Measurements from ENCODE around the gene CTAGE4. TPM values are rescaled to one million over a fixed set of nuclear protein-coding genes. Genes with fewer than 3 reads are reported as not detected.
"Not testable (repeated sequence)": the region's sequence is repeated elsewhere in the genome, so short reads cannot be mapped to it uniquely, and the experiment has no call there.

CTAGE4 gene
- total RNA-seq, 2 experiments from 2014 or later, result 1.2 to 1.4 TPM

GRCh38 chr7:144178380-144179164 is 4.7 kb upstream of the CTAGE4 start:
- CTCF ChIA-PET, result interaction anchor here (0.8 to 1.3 kb wide), 3 partner anchors 9 to 215 kb away, joined by 3 to 6 read pairs (median 4); no protein-coding TSS in a partner anchor
- intact Hi-C loops (cut with DNase I, micrococcal nuclease), result loop anchor here (5.0 kb wide), 2 partner anchors 214 to 259 kb away; no protein-coding TSS in a partner anchor
- H3K27ac Mint-ChIP-seq; H3K36me3 Mint-ChIP-seq (ENCODE audit: low read depth); H3K4me1 Mint-ChIP-seq; H3K27me3 Mint-ChIP-seq; H3K4me3 Mint-ChIP-seq; POLR2A ChIA-PET; H3K9me3 Mint-ChIP-seq (ENCODE audit: low read depth): not testable (repeated sequence)
- peak; percentile 36 for DNase-seq
- ATAC-seq, result peak; percentile 90

GRCh38 chr7:144179165-144179479 is 4.1 kb upstream of the CTAGE4 start:
- H3K27ac Mint-ChIP-seq, result not testable (repeated sequence)
- intact Hi-C loops (cut with DNase I, micrococcal nuclease), result loop anchor here (5.0 kb wide), 2 partner anchors 213 to 258 kb away; no protein-coding TSS in a partner anchor

GRCh38 chr7:144187848-144188247 is 4.6 kb downstream of the CTAGE4 start:
- H3K27me3 Mint-ChIP-seq; ATAC-seq; DNase-seq; H3K27ac Mint-ChIP-seq; CTCF ChIA-PET; H3K36me3 Mint-ChIP-seq (ENCODE audit: low read depth); H3K9me3 Mint-ChIP-seq (ENCODE audit: low read depth); POLR2A ChIA-PET; H3K4me1 Mint-ChIP-seq; H3K4me3 Mint-ChIP-seq; intact Hi-C loops (cut with DNase I, micrococcal nuclease): not testable (repeated sequence)

More at GRCh38 chr7:144179165-144179479, 4.1 kb upstream of the CTAGE4 start:
- H3K4me1 Mint-ChIP-seq; H3K9me3 Mint-ChIP-seq (ENCODE audit: low read depth); ATAC-seq; H3K27me3 Mint-ChIP-seq; DNase-seq; H3K36me3 Mint-ChIP-seq (ENCODE audit: low read depth); POLR2A ChIA-PET; H3K4me3 Mint-ChIP-seq; CTCF ChIA-PET: not testable (repeated sequence)

GRCh38 chr7:144188578-144189171 is 5.4 kb downstream of the CTAGE4 start:
- peak; percentile 70 for ATAC-seq
- H3K9me3 Mint-ChIP-seq (ENCODE audit: low read depth); intact Hi-C loops (cut with DNase I, micrococcal nuclease); H3K27me3 Mint-ChIP-seq; POLR2A ChIA-PET; H3K36me3 Mint-ChIP-seq (ENCODE audit: low read depth); DNase-seq; H3K4me3 Mint-ChIP-seq; H3K4me1 Mint-ChIP-seq; CTCF ChIA-PET; H3K27ac Mint-ChIP-seq: not testable (repeated sequence)

GRCh38 chr7:144193782-144194181 is 10.5 kb downstream of the CTAGE4 start:
- intact Hi-C loops (cut with DNase I, micrococcal nuclease); ATAC-seq; H3K4me1 Mint-ChIP-seq; H3K36me3 Mint-ChIP-seq (ENCODE audit: low read depth); DNase-seq; H3K27ac Mint-ChIP-seq; CTCF ChIA-PET; POLR2A ChIA-PET; H3K27me3 Mint-ChIP-seq; H3K9me3 Mint-ChIP-seq (ENCODE audit: low read depth); H3K4me3 Mint-ChIP-seq: not testable (repeated sequence)

- POLR2A ChIA-PET; H3K27me3 Mint-ChIP-seq; intact Hi-C loops (cut with DNase I, micrococcal nuclease); H3K4me3 Mint-ChIP-seq; CTCF ChIA-PET; DNase-seq; ATAC-seq; H3K4me1 Mint-ChIP-seq; H3K27ac Mint-ChIP-seq; H3K36me3 Mint-ChIP-seq (ENCODE audit: low read depth); H3K9me3 Mint-ChIP-seq (ENCODE audit: low read depth): not testable (repeated sequence)
Measured at GRCh38 chr7:144194453-144194852, 11.2 kb downstream of the CTAGE4 start.

- H3K9me3 Mint-ChIP-seq (ENCODE audit: low read depth); H3K36me3 Mint-ChIP-seq (ENCODE audit: low read depth); H3K4me1 Mint-ChIP-seq; intact Hi-C loops (cut with DNase I, micrococcal nuclease); H3K27ac Mint-ChIP-seq; POLR2A ChIA-PET; CTCF ChIA-PET; H3K27me3 Mint-ChIP-seq: not testable (repeated sequence)
- peak within 1 kb of the TSS; percentile 56 for H3K4me3 Mint-ChIP-seq
- peak; percentile 70 for ATAC-seq
- DNase-seq, result peak; percentile 10
Measured at GRCh38 chr7:144195212-144195872, 12.1 kb downstream of the CTAGE4 start, which contains the start of gene ARHGEF35. ARHGEF35 (minus strand) TSS chr7:144195833; CDS start chr7:144188383, 7,450 bp downstream.

GRCh38 chr7:144198934-144199333 is 15.7 kb downstream of the CTAGE4 start:
- H3K9me3 Mint-ChIP-seq (ENCODE audit: low read depth); DNase-seq; H3K27me3 Mint-ChIP-seq; intact Hi-C loops (cut with DNase I, micrococcal nuclease); POLR2A ChIA-PET; H3K4me3 Mint-ChIP-seq; H3K36me3 Mint-ChIP-seq (ENCODE audit: low read depth); CTCF ChIA-PET; H3K27ac Mint-ChIP-seq; ATAC-seq; H3K4me1 Mint-ChIP-seq: not testable (repeated sequence)

- DNase-seq; CTCF ChIA-PET; H3K27me3 Mint-ChIP-seq; H3K4me1 Mint-ChIP-seq; H3K9me3 Mint-ChIP-seq (ENCODE audit: low read depth); H3K4me3 Mint-ChIP-seq; H3K27ac Mint-ChIP-seq; intact Hi-C loops (cut with DNase I, micrococcal nuclease); H3K36me3 Mint-ChIP-seq (ENCODE audit: low read depth); POLR2A ChIA-PET: not testable (repeated sequence)
- peak; percentile 93 for ATAC-seq
Measured at GRCh38 chr7:144201978-144202377, 18.7 kb downstream of the CTAGE4 start.

- H3K4me3 Mint-ChIP-seq; H3K27ac Mint-ChIP-seq; intact Hi-C loops (cut with DNase I, micrococcal nuclease); DNase-seq; POLR2A ChIA-PET; H3K9me3 Mint-ChIP-seq (ENCODE audit: low read depth); CTCF ChIA-PET; H3K27me3 Mint-ChIP-seq; ATAC-seq; H3K4me1 Mint-ChIP-seq; H3K36me3 Mint-ChIP-seq (ENCODE audit: low read depth): not testable (repeated sequence)
Measured at GRCh38 chr7:144203086-144203485, 19.8 kb downstream of the CTAGE4 start.

- H3K27ac Mint-ChIP-seq; H3K36me3 Mint-ChIP-seq (ENCODE audit: low read depth); H3K4me1 Mint-ChIP-seq; H3K4me3 Mint-ChIP-seq; CTCF ChIA-PET; H3K9me3 Mint-ChIP-seq (ENCODE audit: low read depth); DNase-seq; intact Hi-C loops (cut with DNase I, micrococcal nuclease); H3K27me3 Mint-ChIP-seq; POLR2A ChIA-PET: not testable (repeated sequence)
- peak; percentile 20 for ATAC-seq
Measured at GRCh38 chr7:144205306-144205705, 22.0 kb downstream of the CTAGE4 start.

- CTCF ChIA-PET; H3K9me3 Mint-ChIP-seq (ENCODE audit: low read depth); POLR2A ChIA-PET; H3K36me3 Mint-ChIP-seq (ENCODE audit: low read depth); ATAC-seq; DNase-seq; intact Hi-C loops (cut with DNase I, micrococcal nuclease); H3K4me1 Mint-ChIP-seq; H3K27me3 Mint-ChIP-seq; H3K4me3 Mint-ChIP-seq; H3K27ac Mint-ChIP-seq: not testable (repeated sequence)
Measured at GRCh38 chr7:144217200-144217599, 33.9 kb downstream of the CTAGE4 start.
